ENCODE results near the gene DAAM2. TPM values are rescaled to one million over a fixed set of nuclear protein-coding genes. Genes with fewer than 3 reads are reported as not detected.

DAAM2 gene
- total and polyA plus RNA-seq, 2 of the 8 experiments (the other 6 are each of a cell fraction or from before 2014, with no cell fraction given), result 1.5 to 2.9 TPM

GRCh38 chr6:39811835-39812345, 19.7 kb downstream of the DAAM2 start (continued):
- no peak for TF ChIP-seq E2F6 (IDR thresholded peaks at IDR 0.05)
- TF ChIP-seq TCF12 (IDR thresholded peaks at IDR 0.05; ENCODE audit: low read depth, low read length), result no peak
- TF ChIP-seq CTBP2 (IDR thresholded peaks at IDR 0.05; ENCODE audit: borderline replicate concordance, insufficient read depth, insufficient read length, low read length), result no peak
- no peak for TF ChIP-seq ATF3 (IDR thresholded peaks at IDR 0.05; ENCODE audit: insufficient read depth, low read depth, low read length)
- no peak for TF ChIP-seq JUND (IDR thresholded peaks at IDR 0.05; ENCODE audit: low read length)
- TF ChIP-seq SRF (IDR thresholded peaks at IDR 0.05; ENCODE audit: low read depth, low read length), result no peak
- no peak for TF ChIP-seq RFX5 (IDR thresholded peaks at IDR 0.05; ENCODE audit: borderline replicate concordance, low read depth, low read length)
- TF ChIP-seq EZH2 (IDR thresholded peaks at IDR 0.05; ENCODE audit: low read depth, low read length, severe bottlenecking), result no peak
- no peak for TF ChIP-seq FOSL1 (IDR thresholded peaks at IDR 0.05; ENCODE audit: insufficient read depth, low read depth, low read length)
- no peak for TF ChIP-seq GTF2F1 (IDR thresholded peaks at IDR 0.05; ENCODE audit: borderline replicate concordance, low read depth, low read length)
- no peak for TF ChIP-seq SIRT6 (IDR thresholded peaks at IDR 0.05; ENCODE audit: low read length)
